Ascending aorta (tissue), 2 donors: ENCODE measurements around the gene SLC7A6. TPM values are rescaled to one million over a fixed set of nuclear protein-coding genes. Genes with fewer than 3 reads are reported as not detected.

Source experiments
- DNase-seq, 2 donors: peaks; one replicate each; pipeline ENCODE4 v3.0.0-alpha.2; 2019; ENCODE audit warnings: low spot score in 2 of 2
- H3K27ac ChIP-seq, 2 donors: fragments of 200-600 bp; sonication (generic); one replicate each; pipeline ENCODE4 v1.5.1; 2016 to 2017; ENCODE audit warnings: mild to moderate bottlenecking in 1 of 2
- H3K27me3 ChIP-seq: fragments of 200-600 bp; sonication (generic); one replicate; pipeline ENCODE4 v1.5.1; 2017
- H3K36me3 ChIP-seq, 2 donors: fragments of 200-600 bp; sonication (generic); one replicate each; pipeline ENCODE4 v1.5.1; 2016
- H3K4me1 ChIP-seq, 2 donors: fragments of 200-600 bp; sonication (generic); one replicate each; pipeline ENCODE4 v1.5.1; 2016 to 2017; ENCODE audit warnings: mild to moderate bottlenecking in 1 of 2
- H3K4me3 ChIP-seq, 2 donors: fragments of 200-600 bp; sonication (generic); one replicate each; pipeline ENCODE4 v1.5.1; 2016 to 2017; ENCODE audit warnings: mild to moderate bottlenecking in 1 of 2
- H3K9me3 ChIP-seq, 2 donors: fragments of 200-600 bp; sonication (generic); one replicate each; pipeline ENCODE4 v1.5.1; 2016
- intact Hi-C: fragments of 100-400 bp; cut with DNase I; formaldehyde crosslinking; loops from one replicate; pipeline ENCODE4 v1.15.1; 2023
- total RNA-seq: library from RNA; depleted of rRNA; stranded (reverse); fragments of >200 nt; gene quantifications from one replicate; pipeline ENCODE4 v1.1.0, GENCODE V29; 2016
- TF ChIP-seq, protein P1 (sequence below), 3 experiments: fragments of 200-600 bp in 2 of 3; fragments of 450-650 bp in 1 of 3; sonication (generic) in 2 of 3; IDR thresholded peaks; one replicate each; pipeline ENCODE4 v1.5.1; 2016 to 2019; ENCODE audit warnings: antibody characterized with exemption in 3 of 3, mild to moderate bottlenecking in 1 of 3, moderate library complexity in 1 of 3

The SLC7A6 gene
- total RNA-seq, 1 donor from 2014 or later = 27.7 TPM

DNA sequence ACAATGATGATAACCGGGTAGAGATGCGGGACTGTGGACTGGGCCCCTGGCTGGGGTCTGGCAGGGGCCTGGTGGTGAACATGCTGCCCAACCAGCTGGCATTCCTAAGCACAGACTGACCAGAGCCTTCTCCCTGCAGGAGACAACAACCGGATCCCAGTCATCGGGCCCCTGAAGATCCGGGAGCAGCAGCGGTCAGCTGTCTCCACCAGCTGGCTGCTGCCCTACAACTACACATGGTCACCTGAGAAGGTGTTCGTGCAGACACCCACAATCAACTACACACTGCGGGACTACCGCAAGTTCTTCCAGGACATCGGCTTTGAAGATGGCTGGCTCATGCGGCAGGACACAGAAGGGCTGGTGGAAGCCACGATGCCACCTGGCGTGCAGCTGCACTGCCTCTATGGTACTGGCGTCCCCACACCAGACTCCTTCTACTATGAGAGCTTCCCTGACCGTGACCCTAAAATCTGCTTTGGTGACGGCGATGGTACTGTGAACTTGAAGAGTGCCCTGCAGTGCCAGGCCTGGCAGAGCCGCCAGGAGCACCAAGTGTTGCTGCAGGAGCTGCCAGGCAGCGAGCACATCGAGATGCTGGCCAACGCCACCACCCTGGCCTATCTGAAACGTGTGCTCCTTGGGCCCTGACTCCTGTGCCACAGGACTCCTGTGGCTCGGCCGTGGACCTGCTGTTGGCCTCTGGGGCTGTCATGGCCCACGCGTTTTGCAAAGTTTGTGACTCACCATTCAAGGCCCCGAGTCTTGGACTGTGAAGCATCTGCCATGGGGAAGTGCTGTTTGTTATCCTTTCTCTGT, 5.1 kb upstream of the SLC7A6 start:
- no peak for DNase-seq
- intact Hi-C loops = loop anchor here (2.0 kb wide), 1 partner anchor 22 kb away; the partner anchor contains the start of gene ESRP2
- H3K9me3 ChIP-seq = no peaks in the 10 kb centered on the region
- no peaks in the 10 kb centered on the region for H3K27me3 ChIP-seq
- TF ChIP-seq, protein P1, sequence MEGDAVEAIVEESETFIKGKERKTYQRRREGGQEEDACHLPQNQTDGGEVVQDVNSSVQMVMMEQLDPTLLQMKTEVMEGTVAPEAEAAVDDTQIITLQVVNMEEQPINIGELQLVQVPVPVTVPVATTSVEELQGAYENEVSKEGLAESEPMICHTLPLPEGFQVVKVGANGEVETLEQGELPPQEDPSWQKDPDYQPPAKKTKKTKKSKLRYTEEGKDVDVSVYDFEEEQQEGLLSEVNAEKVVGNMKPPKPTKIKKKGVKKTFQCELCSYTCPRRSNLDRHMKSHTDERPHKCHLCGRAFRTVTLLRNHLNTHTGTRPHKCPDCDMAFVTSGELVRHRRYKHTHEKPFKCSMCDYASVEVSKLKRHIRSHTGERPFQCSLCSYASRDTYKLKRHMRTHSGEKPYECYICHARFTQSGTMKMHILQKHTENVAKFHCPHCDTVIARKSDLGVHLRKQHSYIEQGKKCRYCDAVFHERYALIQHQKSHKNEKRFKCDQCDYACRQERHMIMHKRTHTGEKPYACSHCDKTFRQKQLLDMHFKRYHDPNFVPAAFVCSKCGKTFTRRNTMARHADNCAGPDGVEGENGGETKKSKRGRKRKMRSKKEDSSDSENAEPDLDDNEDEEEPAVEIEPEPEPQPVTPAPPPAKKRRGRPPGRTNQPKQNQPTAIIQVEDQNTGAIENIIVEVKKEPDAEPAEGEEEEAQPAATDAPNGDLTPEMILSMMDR (IDR thresholded peaks at IDR 0.05) = no peak
- no peak overlapping the region for H3K4me3 ChIP-seq
- peaks cover 41 to 42% of the 10 kb centered on the region in 2 donors for H3K36me3 ChIP-seq
- peak overlapping the region; percentile 85 to 91 for H3K27ac ChIP-seq
- H3K4me1 ChIP-seq = peaks cover 5 to 23% of the 10 kb centered on the region in 2 donors

DNA sequence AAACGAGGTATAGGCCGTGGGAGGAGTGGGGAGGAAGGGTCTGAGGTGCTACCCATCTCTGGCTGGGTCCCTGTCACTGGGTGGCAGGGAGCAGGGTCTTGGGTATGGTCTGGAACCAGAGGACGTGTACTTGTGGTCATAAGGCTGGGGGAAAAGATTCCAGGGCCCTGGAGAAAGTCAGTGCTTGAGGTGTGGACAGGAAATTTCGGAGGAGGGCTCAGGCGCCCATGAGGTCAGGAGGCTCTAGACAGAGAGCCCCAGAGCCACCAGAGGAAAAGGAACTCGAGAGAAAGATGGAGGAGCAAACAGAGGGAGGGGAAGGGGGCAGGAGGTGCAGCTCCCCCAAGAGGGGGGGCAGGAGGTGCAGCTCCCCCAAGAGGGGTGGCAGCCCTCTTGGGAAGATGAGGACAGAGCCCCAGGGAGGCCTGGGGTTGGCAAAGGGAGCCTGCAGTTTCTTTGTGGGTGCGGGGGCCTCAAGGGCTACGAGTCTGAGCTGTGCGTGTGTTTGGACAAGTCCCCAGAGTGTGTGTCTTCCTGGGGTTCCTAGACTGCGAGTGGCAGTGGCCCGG, 683 bp upstream of the SLC7A6 start:
- DNase-seq = no peak
- intact Hi-C loops = loop anchor here (1.0 kb wide), 1 partner anchor 18 kb away; the partner anchor contains the start of gene PLA2G15
- Histone ChIP-seq H3K27me3 (no peaks in the 10 kb centered on the region), H3K36me3 (peaks cover 19 to 22% of the 10 kb centered on the region in 2 donors), H3K4me3 (peak overlapping the region; percentile 76 to 90), H3K27ac (peak overlapping the region; percentile 97 to 99), H3K9me3 (no peaks in the 10 kb centered on the region), H3K4me1 (peaks cover 0 to 22% of the 10 kb centered on the region in 2 donors)
- TF ChIP-seq, protein P1 (IDR thresholded peaks at IDR 0.05) = no peak

DNA sequence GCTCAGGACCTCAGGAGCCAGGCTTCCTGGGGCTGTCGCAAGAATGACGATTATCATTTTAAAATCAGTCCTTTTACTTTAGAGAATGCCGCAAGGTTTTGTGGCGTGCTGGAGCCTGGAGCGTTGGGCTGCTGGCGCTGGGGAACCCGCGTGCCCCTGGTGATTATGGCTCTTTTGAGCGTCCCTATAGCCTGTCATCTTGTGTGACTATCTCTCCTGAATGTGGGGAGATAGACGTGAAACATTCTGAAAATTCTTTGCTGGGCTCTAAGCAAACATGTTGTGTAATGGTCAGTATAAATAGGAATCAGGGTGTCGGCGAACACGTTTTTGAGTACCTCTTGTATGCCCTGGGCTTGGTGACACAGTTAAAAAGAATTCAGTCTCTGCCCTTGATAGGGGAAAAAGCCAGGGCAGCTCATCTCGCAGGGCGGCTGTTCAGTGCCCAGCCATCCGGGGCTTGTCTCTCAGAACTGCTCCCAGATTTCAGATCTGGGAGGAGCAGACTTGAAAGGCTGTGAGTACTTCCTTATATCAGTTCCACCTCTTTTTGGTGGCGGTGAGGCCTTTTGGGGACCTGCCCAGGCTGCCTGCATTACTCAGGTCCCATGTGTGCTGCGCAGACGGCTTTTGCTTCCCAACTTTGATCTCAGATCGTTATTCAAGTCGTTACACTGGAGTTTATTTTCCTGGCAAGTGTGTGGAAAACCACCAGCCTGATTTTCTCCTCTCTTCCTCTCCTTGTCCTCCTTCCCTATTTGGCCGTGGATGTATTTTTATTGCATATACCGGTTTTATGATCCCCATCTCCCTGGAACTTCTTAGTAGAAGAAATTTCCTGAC, 973 bp downstream of the SLC7A6 start:
- peak overlapping the region; percentile 97 to 99 for H3K27ac ChIP-seq
- TF ChIP-seq, protein P1 (IDR thresholded peaks at IDR 0.05) = no peak
- H3K27me3 ChIP-seq = no peaks in the 10 kb centered on the region
- H3K4me3 ChIP-seq = peak overlapping the region; percentile 76 to 90
- H3K9me3 ChIP-seq = no peaks in the 10 kb centered on the region
- DNase-seq = peak; percentile 52 to 90
- peaks cover 7 to 9% of the 10 kb centered on the region in 2 donors for H3K36me3 ChIP-seq
- peaks cover 0 to 22% of the 10 kb centered on the region in 2 donors for H3K4me1 ChIP-seq
- intact Hi-C loops = loop anchor here (1.0 kb wide), 2 partner anchors 23 to 46 kb away; partner anchors contain the start of gene PRMT7

DNA sequence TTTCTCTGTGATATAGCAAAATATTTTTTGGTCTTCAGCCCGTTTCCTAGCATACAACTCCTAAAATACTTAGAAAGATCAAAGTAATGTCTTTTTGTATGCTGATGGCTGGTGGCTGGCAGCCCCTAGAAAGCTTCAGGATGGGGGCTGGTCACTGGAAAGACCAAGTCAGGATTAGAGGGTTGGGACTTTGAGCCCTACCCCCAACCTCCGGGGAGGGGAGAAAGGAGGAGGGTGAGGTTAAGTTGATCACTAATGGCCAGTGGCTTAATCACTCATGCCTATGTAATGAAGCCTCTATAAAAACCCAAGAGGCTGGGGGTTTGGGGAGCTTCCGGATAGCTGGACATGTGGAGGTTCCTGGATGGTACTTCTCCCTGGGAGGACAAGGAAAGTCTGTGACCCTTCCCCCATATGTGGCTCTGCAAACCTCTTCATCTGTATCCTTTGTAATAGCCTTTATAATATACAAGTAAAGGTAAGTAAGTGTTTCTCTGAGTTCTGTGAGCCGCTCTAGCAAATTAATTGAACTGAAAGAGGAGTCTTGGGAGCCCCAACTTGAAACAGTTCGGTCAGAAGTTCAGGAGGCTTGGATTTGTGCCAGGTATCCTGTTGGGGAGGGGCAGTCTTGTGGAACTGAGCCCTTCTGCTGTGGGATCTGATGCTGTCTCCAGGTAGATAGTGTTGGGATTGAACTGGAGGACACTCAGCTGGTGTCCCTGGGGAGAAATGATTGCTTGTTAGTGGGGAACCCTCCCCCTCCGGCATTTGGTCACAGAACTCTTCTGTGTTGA, 3.5 kb downstream of the SLC7A6 start:
- no peaks in the 10 kb centered on the region for H3K9me3 ChIP-seq
- peaks cover 0 to 22% of the 10 kb centered on the region in 2 donors for H3K4me1 ChIP-seq
- no peak overlapping the region for H3K27ac ChIP-seq

More for the DNA sequence above, 3.5 kb downstream of the SLC7A6 start:
- TF ChIP-seq, protein P1 (IDR thresholded peaks at IDR 0.05) = no peak
- DNase-seq = no peak
- Histone ChIP-seq H3K36me3 (no peaks in the 10 kb centered on the region), H3K4me3 (no peak overlapping the region), H3K27me3 (no peaks in the 10 kb centered on the region)
- intact Hi-C loops = no loop called here
